H7 (cell line): Measurements from ENCODE around the gene LRRN4. TPM values are rescaled to one million over a fixed set of nuclear protein-coding genes. Genes with fewer than 3 reads are reported as not detected.

ENCODE experiments used
- DNase-seq: peaks from one replicate; pipeline ENCODE4 v3.0.0; 2012
- H3K27me3 ChIP-seq: 2 replicates; pipeline ENCODE4 v1.6.0; 2011; ENCODE audit warnings: mild to moderate bottlenecking, low read length; ENCODE audit not compliant: control insufficient read depth, insufficient read depth
- H3K36me3 ChIP-seq: replicated peaks from 2 replicates; pipeline ENCODE4 v1.5.1; 2011; ENCODE audit warnings: low read length; ENCODE audit not compliant: control insufficient read depth, insufficient read depth
- H3K4me3 ChIP-seq: 2 replicates; pipeline ENCODE4 v1.5.1; 2011; ENCODE audit warnings: low read depth, mild to moderate bottlenecking, control low read depth, low read length, moderate library complexity; ENCODE audit not compliant: insufficient read depth
- total RNA-seq: library from RNA; depleted of rRNA; stranded (reverse); fragments of >200 nt; shearing (Covaris generic); gene quantifications from 2 replicates; pipeline ENCODE4 v1.2.3, GENCODE V29; 2014; rRNA removed

Gene LRRN4
- total RNA-seq, 1 experiment from 2014 or later: 0.76 TPM

DNA sequence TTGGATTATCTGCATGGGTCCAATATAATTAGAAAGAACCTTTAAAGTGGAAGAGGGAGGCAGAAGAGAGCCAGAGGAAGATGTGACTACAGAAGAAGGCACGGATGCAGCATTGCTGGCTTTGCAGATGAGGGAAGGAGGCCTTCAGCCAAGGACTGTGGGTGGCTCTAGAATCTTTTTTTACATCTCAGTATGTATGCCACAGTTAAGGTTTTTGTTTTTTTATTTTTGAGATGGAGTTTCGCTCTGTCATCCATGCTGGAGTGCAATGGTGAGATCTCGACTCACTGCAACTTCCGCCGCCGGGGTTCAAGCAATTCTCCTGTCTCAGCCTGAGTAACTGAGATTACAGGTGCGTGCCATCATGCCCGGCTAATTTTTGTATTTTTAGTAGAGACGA is 54.1 kb downstream of the LRRN4 start:
- Histone ChIP-seq H3K27me3 (no peaks in the 10 kb centered on the region), H3K36me3 (peaks cover 7% of the 10 kb centered on the region), H3K4me3 (no peak overlapping the region)
- no peak for DNase-seq

DNA sequence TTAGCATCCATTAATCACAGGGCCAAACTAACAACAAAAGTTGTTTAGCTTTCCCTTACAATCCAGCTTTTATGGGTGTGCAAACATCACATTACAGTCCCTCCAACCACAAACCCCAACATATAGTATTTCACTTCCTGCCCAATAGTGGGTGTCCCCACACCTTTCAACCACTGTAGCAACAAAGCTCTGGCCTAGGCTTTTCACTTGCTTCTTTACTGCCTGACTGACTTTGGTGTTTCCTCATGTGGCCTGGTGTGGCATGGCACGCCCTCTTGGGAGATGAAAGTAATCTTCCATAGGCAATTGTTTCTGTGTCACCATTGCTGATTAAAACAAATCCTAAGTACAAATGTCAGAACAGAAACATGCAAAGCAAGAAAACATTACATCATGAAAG is 57.1 kb downstream of the LRRN4 start:
- Histone ChIP-seq H3K36me3 (peaks cover 7% of the 10 kb centered on the region), H3K4me3 (no peak overlapping the region)
- DNase-seq: no peak

DNA sequence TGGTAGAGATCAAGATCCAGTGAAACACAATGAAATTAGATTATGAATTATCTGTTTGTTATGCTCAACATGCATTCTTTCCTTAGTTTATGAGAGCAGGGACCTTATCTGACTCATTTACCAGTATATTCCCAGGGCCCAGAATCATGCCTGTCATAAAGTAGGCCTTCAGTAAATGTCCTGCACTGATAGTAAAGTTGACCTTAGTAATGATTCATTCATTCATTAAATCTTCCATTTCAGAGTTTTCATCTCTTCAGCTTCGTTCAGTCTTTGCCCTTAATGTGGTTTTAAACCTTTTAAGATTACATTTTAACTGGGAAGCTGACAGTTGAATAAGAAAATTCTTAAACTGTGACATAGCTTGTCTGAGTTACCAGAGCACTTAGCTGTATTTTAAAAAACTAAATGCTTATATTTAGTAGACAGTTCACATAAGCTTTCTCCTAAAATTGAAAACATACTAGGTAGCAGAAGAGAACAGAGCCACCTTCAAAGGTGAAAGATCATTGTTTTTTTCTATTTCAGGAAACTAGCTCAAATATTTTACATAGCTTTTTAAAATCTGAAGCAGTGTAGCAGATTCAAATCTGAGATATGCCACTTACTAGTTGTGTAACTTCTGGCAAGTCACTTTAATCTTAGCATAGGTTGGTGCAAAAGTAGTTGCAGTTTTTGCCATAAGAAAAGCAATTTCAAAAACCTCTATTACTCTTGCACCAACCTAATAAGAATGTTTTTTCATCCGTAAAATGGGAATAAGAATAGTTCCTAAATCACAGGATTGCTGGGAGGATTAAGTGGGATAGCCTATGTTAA is 62.0 kb downstream of the LRRN4 start:
- peaks cover 6% of the 10 kb centered on the region for H3K36me3 ChIP-seq
- H3K4me3 ChIP-seq: no peak overlapping the region
- no peaks in the 10 kb centered on the region for H3K27me3 ChIP-seq
- DNase-seq: no peak

More for the DNA sequence above, 57.1 kb downstream of the LRRN4 start:
- H3K27me3 ChIP-seq: no peaks in the 10 kb centered on the region

DNA sequence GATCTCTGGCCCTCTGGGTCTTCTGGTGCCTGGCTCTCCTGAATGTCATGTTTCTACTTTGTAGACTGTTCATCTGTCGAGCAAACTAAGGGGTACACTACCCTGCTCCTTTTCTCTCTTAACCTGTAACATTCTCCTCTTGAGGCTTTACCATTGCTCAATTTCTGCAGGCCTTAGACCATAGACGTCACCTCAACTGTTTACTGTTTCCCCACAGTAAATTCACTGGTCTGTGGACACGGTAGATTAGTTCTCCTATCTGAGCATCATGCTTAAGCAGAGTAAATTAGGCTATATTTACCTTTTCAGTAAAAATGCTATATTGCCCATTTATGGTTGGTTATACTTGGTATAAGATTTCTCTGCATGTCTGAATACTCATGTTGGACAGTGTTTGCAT is 62.9 kb downstream of the LRRN4 start:
- Histone ChIP-seq H3K27me3 (no peaks in the 10 kb centered on the region), H3K4me3 (no peak overlapping the region), H3K36me3 (peaks cover 8% of the 10 kb centered on the region)
- no peak for DNase-seq

Other genes with a start within 250 kb of the LRRN4 start
- gene CHGB, start 142.6 kb downstream of the LRRN4 start, total RNA-seq: 0.80 and 1.1 TPM in 2 replicates
- 9.8 and 10.3 TPM in 2 replicates for gene TRMT6, start 103.5 kb downstream of the LRRN4 start, total RNA-seq
- gene MCM8, start 103.4 kb downstream of the LRRN4 start, total RNA-seq: 26.8 and 32.5 TPM in 2 replicates
- gene CRLS1, start 47.9 kb downstream of the LRRN4 start, total RNA-seq: 62.9 and 65.1 TPM in 2 replicates
- 11.0 and 14.3 TPM in 2 replicates for gene FERMT1, start 69.0 kb upstream of the LRRN4 start, total RNA-seq